ENCODE measurements around the gene FER. TPM values are rescaled to one million over a fixed set of nuclear protein-coding genes. Genes with fewer than 3 reads are reported as not detected.

FER gene
- total and polyA plus RNA-seq, 10 of the 15 experiments (the other 5 are each of a cell fraction or from before 2014, with no cell fraction given): 4.4 to 19.1 (median 9.6) TPM

- DNase-seq (ENCODE audit: low read depth, low spot score) (no peak), FAIRE-seq (no peak), ATAC-seq (no peak)
- CTCF ChIA-PET: no interaction called here
- Histone ChIP-seq H3K36me3 (ENCODE audit: control insufficient read depth in 2 of 2, insufficient read depth in 2 of 2, low read length in 1 of 2) (no peaks in the 10 kb centered on the region), H4K20me1 (ENCODE audit: control insufficient read depth, insufficient read depth) (no peaks in the 10 kb centered on the region), H2AFZ (ENCODE audit: control insufficient read depth, low read depth, low read length) (no peak overlapping the region), H3K9ac (ENCODE audit: control insufficient read depth, insufficient read depth, low read length) (no peak overlapping the region), H3K27ac (ENCODE audit: control insufficient read depth, insufficient read depth) (no peak overlapping the region), H3K27me3 (replicated peaks in 1 of 2; ENCODE audit: control insufficient read depth in 2 of 2, insufficient read depth in 2 of 2, low read length in 1 of 2) (no peaks in the 10 kb centered on the region), H3K4me1 (ENCODE audit: control insufficient read depth, insufficient read depth, low read length) (no peaks in the 10 kb centered on the region), H3K4me2 (ENCODE audit: control insufficient read depth, insufficient read depth) (no peak overlapping the region), H3K4me3 (no peak overlapping the region), H3K9me3 (replicated peaks; ENCODE audit: control insufficient read depth, insufficient read depth, low read length) (no peaks in the 10 kb centered on the region; the same call in 2 of the 3 replicates), H3K79me2 (ENCODE audit: control insufficient read depth, insufficient read depth, low read length) (no peaks in the 10 kb centered on the region)
- BruUV-seq (replicated peaks): no TSS peak
- TF ChIP-seq RB1 (IDR thresholded peaks at IDR 0.05; ENCODE audit: borderline replicate concordance) (no peak), HSF1 (IDR thresholded peaks at IDR 0.05; ENCODE audit: low read depth, low read length) (no peak), CHD1 (IDR thresholded peaks at IDR 0.05; ENCODE audit: low read depth, low read length) (no peak), KAT2A (conservative IDR thresholded peaks at IDR 0.05; ENCODE audit: control insufficient read depth, low read depth, low read length) (no peak), POLR2AphosphoS5 (IDR thresholded peaks at IDR 0.05; ENCODE audit: low read length) (no peak), SKIL (IDR thresholded peaks at IDR 0.05; ENCODE audit: low read depth, poor library complexity, severe bottlenecking) (no peak), RCOR1 (conservative IDR thresholded peaks at IDR 0.05; ENCODE audit: low read depth, low read length) (no peak), SREBF2 (IDR thresholded peaks at IDR 0.05; ENCODE audit: low read length) (no peak), TARDBP (IDR thresholded peaks at IDR 0.05; ENCODE audit: borderline replicate concordance) (no peak), NFYA (IDR thresholded peaks at IDR 0.05; ENCODE audit: borderline replicate concordance, low read depth, low read length) (no peak), ZSCAN29 (IDR thresholded peaks at IDR 0.05) (no peak), YBX1 (IDR thresholded peaks at IDR 0.05) (no peak), CEBPB (IDR thresholded peaks at IDR 0.05; ENCODE audit: borderline replicate concordance in 1 of 2, low read depth in 2 of 2, low read length in 2 of 2) (no peak), GATAD2B (conservative IDR thresholded peaks at IDR 0.05; ENCODE audit: low read depth) (no peak), PKNOX1 (IDR thresholded peaks at IDR 0.05) (no peak), NRF1 (conservative IDR thresholded peaks at IDR 0.05; ENCODE audit: low read depth, low read length) (no peak), PAX5 (IDR thresholded peaks at IDR 0.05; ENCODE audit: borderline replicate concordance, low read depth, low read length) (no peak), ZZZ3 (IDR thresholded peaks at IDR 0.05; ENCODE audit: control insufficient read depth, insufficient read length, low read depth) (no peak)
- SMC1A ChIA-PET (ENCODE audit: uncharacterized antibody, unreplicated experiment): no interaction called here
- POLR2A ChIA-PET: no interaction called here
- RAD21 ChIA-PET (ENCODE audit: unreplicated experiment): no interaction called here
- intact Hi-C loops (cut with micrococcal nuclease; ENCODE audit: unreplicated experiment) (no loop called here), in situ Hi-C loops (cut with MboI) (no loop called here)
- WGBS (ENCODE audit: insufficient coverage, insufficient replicate concordance, low lambda C conversion rate, missing lambda C conversion rate): 48% methylated on average over 4 of the region's 4 CpGs
Observed at GRCh38 chr5:109234381-109234780, 486.7 kb downstream of the FER start.
